OCI-LY7 (cell line): ENCODE data around the gene HOXA3. TPM values are rescaled to one million over a fixed set of nuclear protein-coding genes. Genes with fewer than 3 reads are reported as not detected.
A peak's percentile ranks its signal among the peaks of the same experiment; 100 is the strongest.

ENCODE experiments used
- BruUV-seq: library from RNA; stranded (reverse); fragments of 400-500 nt; replicated peaks from 2 replicates; lab custom pipeline; 2021; lab: Mats Ljungman, UMichigan
- CTCF ChIA-PET: fragments of 300-600 bp; sonication (Branson Sonifier 250); formaldehyde crosslinking; loops from one replicate; lab custom pipeline; 2022; ENCODE audit warnings: antibody characterized with exemption; ENCODE audit not compliant: unreplicated experiment; lab: Charles Lee
- POLR2A ChIA-PET: fragments of 300-600 bp; sonication (Branson Sonifier 250); formaldehyde crosslinking; loops from one replicate; lab custom pipeline; 2022; ENCODE audit warnings: antibody characterized with exemption; lab: Charles Lee
- DNase-seq: peaks from one replicate; pipeline ENCODE4 v3.0.0-alpha.2; 2015; ENCODE audit warnings: low spot score
- H2AFZ ChIP-seq: fragments of 200-600 bp; sonication (generic), shearing (Covaris generic); 2 replicates; pipeline ENCODE4 v1.6.1; 2014; ENCODE audit warnings: mild to moderate bottlenecking, antibody characterized with exemption, low read length, moderate library complexity
- H3K27ac ChIP-seq: fragments of 200-600 bp; sonication (generic); 2 replicates; pipeline ENCODE4 v1.5.1; 2014; ENCODE audit warnings: mixed run types, low read depth, mild to moderate bottlenecking, moderate library complexity, low read length, inconsistent platforms; ENCODE audit not compliant: poor library complexity, severe bottlenecking
- H3K36me3 ChIP-seq: fragments of 200-600 bp; sonication (generic); 2 replicates; pipeline ENCODE4 v1.6.1; 2014; ENCODE audit warnings: mild to moderate bottlenecking, antibody characterized with exemption, low read length, moderate library complexity, mixed read lengths; ENCODE audit not compliant: insufficient read depth
- H3K4me1 ChIP-seq: fragments of 200-600 bp; sonication (generic); 2 replicates; pipeline ENCODE4 v1.5.1; 2014; ENCODE audit warnings: mild to moderate bottlenecking, low read length; ENCODE audit not compliant: insufficient read depth, poor library complexity, severe bottlenecking
- H3K4me2 ChIP-seq: fragments of 200-600 bp; sonication (generic); 2 replicates; pipeline ENCODE4 v1.6.1; 2014; ENCODE audit warnings: mild to moderate bottlenecking, low read length
- H3K4me3 ChIP-seq: fragments of 200-600 bp; sonication (generic); 2 replicates; pipeline ENCODE4 v1.5.1; 2014; ENCODE audit warnings: mild to moderate bottlenecking, low read depth, low read length; ENCODE audit not compliant: poor library complexity, severe bottlenecking
- H3K79me2 ChIP-seq: fragments of 200-600 bp; sonication (generic); 2 replicates; pipeline ENCODE4 v1.6.1; 2016; ENCODE audit warnings: low read depth, mild to moderate bottlenecking, low read length, moderate library complexity, mixed read lengths; ENCODE audit not compliant: insufficient read depth
- H3K9me2 ChIP-seq: fragments of 200-600 bp; sonication (generic); 2 replicates; pipeline ENCODE4 v1.6.1; 2016; ENCODE audit warnings: mild to moderate bottlenecking, low read length, mixed read lengths; ENCODE audit not compliant: insufficient read depth
- H3K9me3 ChIP-seq: fragments of 200-600 bp; sonication (generic); 2 replicates; pipeline ENCODE4 v1.6.1; 2014; ENCODE audit warnings: mild to moderate bottlenecking, mixed run types, low read length, mixed read lengths
- H4K20me1 ChIP-seq: fragments of 200-600 bp; sonication (generic); 2 replicates; pipeline ENCODE4 v1.6.1; 2014; ENCODE audit warnings: mild to moderate bottlenecking, antibody characterized with exemption, low read length, moderate library complexity, mixed read lengths; ENCODE audit not compliant: insufficient read depth
- CTCF ChIP-seq: fragments of 200-600 bp; sonication (generic); conservative IDR thresholded peaks from 2 replicates; pipeline ENCODE4 v1.5.1; 2014; ENCODE audit warnings: mild to moderate bottlenecking, antibody characterized with exemption, low read length, moderate library complexity, mixed read lengths
- EZH2phosphoT487 ChIP-seq: fragments of 200-600 bp; sonication (generic); IDR thresholded peaks from 2 replicates; pipeline ENCODE4 v1.6.1; 2018; ENCODE audit warnings: low read depth, borderline replicate concordance, mild to moderate bottlenecking, mixed run types, antibody characterized with exemption, low read length, moderate library complexity, mixed read lengths
- intact Hi-C: fragments of 100-400 bp; cut with micrococcal nuclease; formaldehyde crosslinking; loops from one replicate; pipeline ENCODE4 v1.10.0; 2022; ENCODE audit not compliant: unreplicated experiment
- total RNA-seq, 2 experiments: library from RNA; depleted of rRNA in 1 of 2; stranded (reverse); fragments of >200 nt in 1 of 2; shearing (Covaris generic) in 1 of 2; gene quantifications; 2 replicates each; pipeline ENCODE4 v1.2.3, GENCODE V29; 2014 to 2022

The HOXA3 gene
- total RNA-seq, 2 experiments from 2014 or later, result 0.41 to 2.7 TPM

- DNase-seq, result no peak
- H3K9me3 ChIP-seq, result no peaks in the 10 kb centered on the region
- no peaks in the 10 kb centered on the region; the same call in 1 of the 2 replicates for H3K79me2 ChIP-seq
- intact Hi-C loops, result no loop called here
- H3K27ac ChIP-seq, result no peak overlapping the region
- no peak overlapping the region for H2AFZ ChIP-seq
- peak overlapping the region; percentile 86 for H3K4me2 ChIP-seq
- peaks cover 31% of the 10 kb centered on the region for H3K4me1 ChIP-seq
- no peaks in the 10 kb centered on the region for H3K36me3 ChIP-seq
- ChIA-PET CTCF (no interaction called here), POLR2A (interaction anchor here (0.7 to 2.2 kb wide), 3 partner anchors 10 to 21 kb away, joined by 3 to 10 read pairs (median 4); no protein-coding TSS in a partner anchor)
- H3K4me3 ChIP-seq, result peak overlapping the region; percentile 80
- no peaks in the 10 kb centered on the region for H3K9me2 ChIP-seq
- TF ChIP-seq CTCF, result no peak
- no peak for TF ChIP-seq EZH2phosphoT487
- H4K20me1 ChIP-seq, result peaks cover 5% of the 10 kb centered on the region; the same call in 1 of the 2 replicates
- BruUV-seq, result no TSS peak
Measured at GRCh38 chr7:27094304-27095049, 57.9 kb downstream of the HOXA3 start.

- H3K9me2 ChIP-seq, result no peaks in the 10 kb centered on the region
- H3K4me1 ChIP-seq, result peaks cover 31% of the 10 kb centered on the region
- DNase-seq, result no peak
- H4K20me1 ChIP-seq, result peaks cover 5% of the 10 kb centered on the region; the same call in 1 of the 2 replicates
- H3K27ac ChIP-seq, result no peak overlapping the region
- H3K36me3 ChIP-seq, result no peaks in the 10 kb centered on the region
- ChIA-PET CTCF (no interaction called here), POLR2A (interaction anchor here (0.6 to 2.2 kb wide), 4 partner anchors 9 to 57 kb away, joined by 3 to 10 read pairs (median 4); no protein-coding TSS in a partner anchor)
- intact Hi-C loops, result no loop called here
- H3K4me2 ChIP-seq, result no peak overlapping the region
- H3K9me3 ChIP-seq, result no peaks in the 10 kb centered on the region
- H2AFZ ChIP-seq, result no peak overlapping the region
- BruUV-seq, result no TSS peak
- TF ChIP-seq CTCF (no peak), EZH2phosphoT487 (no peak)
- H3K79me2 ChIP-seq, result no peaks in the 10 kb centered on the region; the same call in 1 of the 2 replicates
- no peak overlapping the region for H3K4me3 ChIP-seq
Measured at GRCh38 chr7:27093184-27093895, 59.0 kb downstream of the HOXA3 start.
